ENCODE measurements around the gene TEKT2. TPM values are rescaled to one million over a fixed set of nuclear protein-coding genes. Genes with fewer than 3 reads are reported as not detected.

Gene TEKT2
- total and polyA plus RNA-seq, 7 donors = 0.19 to 0.33 TPM; not detected in 5

- Histone ChIP-seq H3K27ac (no peak overlapping the region), H3K36me3 (no peaks in the 10 kb centered on the region), H3K4me1 (peaks cover 0 to 23% (median 17%) of the 10 kb centered on the region in 4 donors), H3K27me3 (no peaks in the 10 kb centered on the region), H3K4me3 (no peak overlapping the region), H3K9me3 (no peaks in the 10 kb centered on the region)
- intact Hi-C loops (cut with DNase I) = no loop called here
- TF ChIP-seq EP300 (IDR thresholded peaks at IDR 0.05) = no peak
- DNase-seq = no peak
- WGBS, 2 donors = 84 to 91% methylated on average over 9 of the region's 9 CpGs
Measured at GRCh38 chr1:36112823-36113222, 28.9 kb downstream of the TEKT2 start.

- Histone ChIP-seq H3K36me3 (no peaks in the 10 kb centered on the region), H3K4me3 (no peak overlapping the region), H3K27me3 (no peaks in the 10 kb centered on the region), H3K4me1 (peaks cover 0 to 30% (median 20%) of the 10 kb centered on the region in 4 donors), H3K27ac (peak overlapping the region; percentile 69 to 86 (median 76)), H3K9me3 (no peaks in the 10 kb centered on the region)
- 68 to 77% methylated on average over 5 of the region's 5 CpGs for WGBS, 2 donors
- no peak for DNase-seq
- TF ChIP-seq, protein P1, sequence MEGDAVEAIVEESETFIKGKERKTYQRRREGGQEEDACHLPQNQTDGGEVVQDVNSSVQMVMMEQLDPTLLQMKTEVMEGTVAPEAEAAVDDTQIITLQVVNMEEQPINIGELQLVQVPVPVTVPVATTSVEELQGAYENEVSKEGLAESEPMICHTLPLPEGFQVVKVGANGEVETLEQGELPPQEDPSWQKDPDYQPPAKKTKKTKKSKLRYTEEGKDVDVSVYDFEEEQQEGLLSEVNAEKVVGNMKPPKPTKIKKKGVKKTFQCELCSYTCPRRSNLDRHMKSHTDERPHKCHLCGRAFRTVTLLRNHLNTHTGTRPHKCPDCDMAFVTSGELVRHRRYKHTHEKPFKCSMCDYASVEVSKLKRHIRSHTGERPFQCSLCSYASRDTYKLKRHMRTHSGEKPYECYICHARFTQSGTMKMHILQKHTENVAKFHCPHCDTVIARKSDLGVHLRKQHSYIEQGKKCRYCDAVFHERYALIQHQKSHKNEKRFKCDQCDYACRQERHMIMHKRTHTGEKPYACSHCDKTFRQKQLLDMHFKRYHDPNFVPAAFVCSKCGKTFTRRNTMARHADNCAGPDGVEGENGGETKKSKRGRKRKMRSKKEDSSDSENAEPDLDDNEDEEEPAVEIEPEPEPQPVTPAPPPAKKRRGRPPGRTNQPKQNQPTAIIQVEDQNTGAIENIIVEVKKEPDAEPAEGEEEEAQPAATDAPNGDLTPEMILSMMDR (IDR thresholded peaks at IDR 0.05) = no peak
- no peak for TF ChIP-seq POLR2A (IDR thresholded peaks at IDR 0.05)
- TF ChIP-seq EP300 (IDR thresholded peaks at IDR 0.05) = no peak
- TF ChIP-seq POLR2AphosphoS5 (IDR thresholded peaks at IDR 0.05) = no peak
- intact Hi-C loops (cut with DNase I) = no loop called here
Measured at GRCh38 chr1:36114371-36114770, 30.5 kb downstream of the TEKT2 start.

DNA sequence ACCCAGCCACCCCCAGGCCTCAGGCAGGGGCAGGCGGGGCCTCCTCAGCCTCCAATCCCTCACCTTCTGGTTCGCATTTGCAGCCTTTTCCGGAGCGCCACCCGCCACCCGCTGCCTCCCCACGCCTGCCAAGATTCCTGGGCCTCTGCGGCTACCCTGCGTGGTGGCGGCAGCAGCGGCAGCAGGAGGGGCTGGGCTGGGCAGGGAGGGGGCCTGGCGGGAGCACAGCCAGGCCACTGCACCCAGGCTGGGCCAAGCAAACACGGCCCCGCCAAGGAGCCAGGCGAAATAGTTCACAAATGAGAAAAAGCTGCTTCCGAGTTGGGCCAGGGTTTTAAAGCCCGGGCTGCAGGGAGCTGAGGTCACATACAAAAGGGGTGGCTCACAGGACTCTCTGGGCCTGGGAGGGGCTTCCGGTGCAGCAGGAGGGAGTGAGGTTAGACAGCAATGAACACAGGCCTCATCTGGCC, 31.3 kb downstream of the TEKT2 start:
- Histone ChIP-seq H3K9me3 (no peaks in the 10 kb centered on the region), H3K27ac (peak overlapping the region; percentile 69 to 86 (median 76)), H3K36me3 (no peaks in the 10 kb centered on the region), H3K27me3 (no peaks in the 10 kb centered on the region), H3K4me3 (no peak overlapping the region), H3K4me1 (peaks cover 0 to 39% (median 23%) of the 10 kb centered on the region in 4 donors)
- WGBS, 2 donors = 74 to 79% methylated on average over 18 of the region's 18 CpGs
- TF ChIP-seq POLR2A (IDR thresholded peaks at IDR 0.05) = no peak
- TF ChIP-seq, protein P1 (IDR thresholded peaks at IDR 0.05) = no peak
- intact Hi-C loops (cut with DNase I) = no loop called here
- no peak for DNase-seq

DNA sequence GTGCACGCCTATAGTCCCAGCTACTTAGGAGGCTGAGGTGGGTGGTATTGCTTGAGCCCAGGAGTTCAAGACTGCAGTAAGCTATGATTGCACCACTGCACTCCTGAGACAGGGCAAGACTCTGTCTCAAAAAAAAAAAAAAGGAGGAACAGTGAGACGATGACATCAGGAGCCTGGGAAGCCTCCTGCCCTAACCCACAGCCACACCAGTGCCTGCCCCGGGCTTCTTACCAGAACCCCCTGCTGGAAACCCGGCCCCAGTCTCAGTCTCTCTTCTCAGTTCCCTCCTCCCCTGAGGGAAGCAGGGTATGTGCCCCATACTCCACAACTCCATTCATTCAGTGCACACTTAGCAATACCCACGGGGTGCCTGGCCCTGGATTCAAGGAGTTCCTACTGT, 32.0 kb downstream of the TEKT2 start:
- no peak overlapping the region for H3K4me3 ChIP-seq
- peaks cover 0 to 39% (median 23%) of the 10 kb centered on the region in 4 donors for H3K4me1 ChIP-seq
- no peaks in the 10 kb centered on the region for H3K27me3 ChIP-seq
- intact Hi-C loops (cut with DNase I) = no loop called here
- 72% methylated on average over 5 of the region's 5 CpGs for WGBS, 2 donors
- H3K9me3 ChIP-seq = no peaks in the 10 kb centered on the region
- DNase-seq = no peak
- TF ChIP-seq POLR2A (IDR thresholded peaks at IDR 0.05) (no peak), EP300 (IDR thresholded peaks at IDR 0.05) (no peak), POLR2AphosphoS5 (IDR thresholded peaks at IDR 0.05) (no peak)
- TF ChIP-seq, protein P1 (IDR thresholded peaks at IDR 0.05) = no peak
- H3K27ac ChIP-seq = peak overlapping the region; percentile 69 to 86 (median 76)
- no peaks in the 10 kb centered on the region for H3K36me3 ChIP-seq

GRCh38 chr1:36116901-36117300, 33.0 kb downstream of the TEKT2 start:
- Histone ChIP-seq H3K4me3 (no peak overlapping the region), H3K27me3 (no peaks in the 10 kb centered on the region), H3K36me3 (no peaks in the 10 kb centered on the region), H3K9me3 (no peaks in the 10 kb centered on the region), H3K27ac (peak overlapping the region in 2 of 4 donors; percentile 72 to 86), H3K4me1 (peaks cover 0 to 39% (median 23%) of the 10 kb centered on the region in 4 donors)
- TF ChIP-seq POLR2A (IDR thresholded peaks at IDR 0.05) = no peak
- no peak for TF ChIP-seq EP300 (IDR thresholded peaks at IDR 0.05)
- TF ChIP-seq, protein P1 (IDR thresholded peaks at IDR 0.05) = no peak
- TF ChIP-seq POLR2AphosphoS5 (IDR thresholded peaks at IDR 0.05) = no peak
- intact Hi-C loops (cut with DNase I) = no loop called here
- DNase-seq = no peak
- WGBS, 2 donors = 87 to 92% methylated on average over 5 of the region's 5 CpGs
